OCI-LY7 (cell line): Measurements from ENCODE around the gene DEPP1. TPM values are rescaled to one million over a fixed set of nuclear protein-coding genes. Genes with fewer than 3 reads are reported as not detected.

Experiments used
- BruUV-seq: library from RNA; stranded (reverse); fragments of 400-500 nt; replicated peaks from 2 replicates; lab custom pipeline; 2021; lab: Mats Ljungman, UMichigan
- CTCF ChIA-PET: fragments of 300-600 bp; sonication (Branson Sonifier 250); formaldehyde crosslinking; loops from one replicate; lab custom pipeline; 2022; ENCODE audit warnings: antibody characterized with exemption; ENCODE audit not compliant: unreplicated experiment; lab: Charles Lee
- POLR2A ChIA-PET: fragments of 300-600 bp; sonication (Branson Sonifier 250); formaldehyde crosslinking; loops from one replicate; lab custom pipeline; 2022; ENCODE audit warnings: antibody characterized with exemption; lab: Charles Lee
- DNase-seq: peaks from one replicate; pipeline ENCODE4 v3.0.0-alpha.2; 2015; ENCODE audit warnings: low spot score
- H2AFZ ChIP-seq: fragments of 200-600 bp; sonication (generic), shearing (Covaris generic); 2 replicates; pipeline ENCODE4 v1.6.1; 2014; ENCODE audit warnings: mild to moderate bottlenecking, antibody characterized with exemption, low read length, moderate library complexity
- H3K27ac ChIP-seq: fragments of 200-600 bp; sonication (generic); 2 replicates; pipeline ENCODE4 v1.5.1; 2014; ENCODE audit warnings: mixed run types, low read depth, mild to moderate bottlenecking, moderate library complexity, low read length, inconsistent platforms; ENCODE audit not compliant: poor library complexity, severe bottlenecking
- H3K36me3 ChIP-seq: fragments of 200-600 bp; sonication (generic); 2 replicates; pipeline ENCODE4 v1.6.1; 2014; ENCODE audit warnings: mild to moderate bottlenecking, antibody characterized with exemption, low read length, moderate library complexity, mixed read lengths; ENCODE audit not compliant: insufficient read depth
- H3K4me1 ChIP-seq: fragments of 200-600 bp; sonication (generic); 2 replicates; pipeline ENCODE4 v1.5.1; 2014; ENCODE audit warnings: mild to moderate bottlenecking, low read length; ENCODE audit not compliant: insufficient read depth, poor library complexity, severe bottlenecking
- H3K4me2 ChIP-seq: fragments of 200-600 bp; sonication (generic); 2 replicates; pipeline ENCODE4 v1.6.1; 2014; ENCODE audit warnings: mild to moderate bottlenecking, low read length
- H3K4me3 ChIP-seq: fragments of 200-600 bp; sonication (generic); 2 replicates; pipeline ENCODE4 v1.5.1; 2014; ENCODE audit warnings: mild to moderate bottlenecking, low read depth, low read length; ENCODE audit not compliant: poor library complexity, severe bottlenecking
- H3K79me2 ChIP-seq: fragments of 200-600 bp; sonication (generic); 2 replicates; pipeline ENCODE4 v1.6.1; 2016; ENCODE audit warnings: low read depth, mild to moderate bottlenecking, low read length, moderate library complexity, mixed read lengths; ENCODE audit not compliant: insufficient read depth
- H3K9me2 ChIP-seq: fragments of 200-600 bp; sonication (generic); 2 replicates; pipeline ENCODE4 v1.6.1; 2016; ENCODE audit warnings: mild to moderate bottlenecking, low read length, mixed read lengths; ENCODE audit not compliant: insufficient read depth
- H3K9me3 ChIP-seq: fragments of 200-600 bp; sonication (generic); 2 replicates; pipeline ENCODE4 v1.6.1; 2014; ENCODE audit warnings: mild to moderate bottlenecking, mixed run types, low read length, mixed read lengths
- H4K20me1 ChIP-seq: fragments of 200-600 bp; sonication (generic); 2 replicates; pipeline ENCODE4 v1.6.1; 2014; ENCODE audit warnings: mild to moderate bottlenecking, antibody characterized with exemption, low read length, moderate library complexity, mixed read lengths; ENCODE audit not compliant: insufficient read depth
- CTCF ChIP-seq: fragments of 200-600 bp; sonication (generic); conservative IDR thresholded peaks from 2 replicates; pipeline ENCODE4 v1.5.1; 2014; ENCODE audit warnings: mild to moderate bottlenecking, antibody characterized with exemption, low read length, moderate library complexity, mixed read lengths
- EZH2phosphoT487 ChIP-seq: fragments of 200-600 bp; sonication (generic); IDR thresholded peaks from 2 replicates; pipeline ENCODE4 v1.6.1; 2018; ENCODE audit warnings: low read depth, borderline replicate concordance, mild to moderate bottlenecking, mixed run types, antibody characterized with exemption, low read length, moderate library complexity, mixed read lengths
- intact Hi-C: fragments of 100-400 bp; cut with micrococcal nuclease; formaldehyde crosslinking; loops from one replicate; pipeline ENCODE4 v1.10.0; 2022; ENCODE audit not compliant: unreplicated experiment
- total RNA-seq, 2 experiments: library from RNA; depleted of rRNA in 1 of 2; stranded (reverse); fragments of >200 nt in 1 of 2; shearing (Covaris generic) in 1 of 2; gene quantifications; 2 replicates each; pipeline ENCODE4 v1.2.3, GENCODE V29; 2014 to 2022

DEPP1 gene
- total RNA-seq, 2 experiments from 2014 or later = 0.09 TPM; not detected in 1

- H3K36me3 ChIP-seq = no peaks in the 10 kb centered on the region
- H2AFZ ChIP-seq = no peak overlapping the region
- peaks cover 16% of the 10 kb centered on the region for H3K4me1 ChIP-seq
- H3K9me3 ChIP-seq = no peaks in the 10 kb centered on the region
- no TSS peak for BruUV-seq
- TF ChIP-seq EZH2phosphoT487 (no peak), CTCF (no peak)
- intact Hi-C loops = no loop called here
- H3K27ac ChIP-seq = no peak overlapping the region
- H3K79me2 ChIP-seq = no peaks in the 10 kb centered on the region
- CTCF ChIA-PET = no interaction called here
- no peaks in the 10 kb centered on the region for H3K9me2 ChIP-seq
- POLR2A ChIA-PET = interaction anchor here (1.1 kb wide), 1 partner anchor 8 kb away, joined by 5 read pairs; the partner anchor contains the start of gene RASSF4
- DNase-seq = no peak
- no peak overlapping the region for H3K4me2 ChIP-seq
- no peak overlapping the region for H3K4me3 ChIP-seq
- no peaks in the 10 kb centered on the region for H4K20me1 ChIP-seq
Measured at GRCh38 chr10:44950326-44951225, 28.0 kb downstream of the DEPP1 start.

- Histone ChIP-seq H3K9me3 (no peaks in the 10 kb centered on the region), H3K4me1 (peaks cover 16% of the 10 kb centered on the region), H3K9me2 (no peaks in the 10 kb centered on the region), H4K20me1 (no peaks in the 10 kb centered on the region), H2AFZ (no peak overlapping the region), H3K27ac (no peak overlapping the region), H3K4me3 (no peak overlapping the region), H3K36me3 (no peaks in the 10 kb centered on the region), H3K79me2 (no peaks in the 10 kb centered on the region), H3K4me2 (no peak overlapping the region)
- no peak for TF ChIP-seq EZH2phosphoT487
- TF ChIP-seq CTCF = no peak
- no TSS peak for BruUV-seq
- DNase-seq = no peak
- intact Hi-C loops = no loop called here
- ChIA-PET CTCF (no interaction called here), POLR2A (interaction anchor here (1.1 kb wide), 1 partner anchor 9 kb away, joined by 5 read pairs; the partner anchor contains the start of gene RASSF4)
Measured at GRCh38 chr10:44949915-44950314, 28.7 kb downstream of the DEPP1 start.
